Ovary (tissue), 9 donors: Measurements from ENCODE around the gene RPS23. TPM values are rescaled to one million over a fixed set of nuclear protein-coding genes. Genes with fewer than 3 reads are reported as not detected.

Experiments used
- DNase-seq, 5 donors: peaks; one replicate each; pipeline ENCODE4 v3.0.0-alpha.2; 2019 to 2020
- H3K27ac ChIP-seq, 2 donors: fragments of 200-600 bp; one replicate each; pipeline versions ENCODE4 v1.5.1 to v1.8.0; 2019 to 2022
- H3K27me3 ChIP-seq: fragments of 200-600 bp; one replicate; pipeline ENCODE4 v1.8.0; 2022
- H3K36me3 ChIP-seq: fragments of 200-600 bp; sonication (generic); one replicate; pipeline ENCODE4 v1.5.1; 2019
- H3K4me1 ChIP-seq: one replicate; pipeline ENCODE4 v1.8.1; 2013; ENCODE audit warnings: mild to moderate bottlenecking, moderate library complexity; ENCODE audit not compliant: insufficient read depth
- H3K4me3 ChIP-seq: fragments of 200-600 bp; sonication (generic); one replicate; pipeline ENCODE4 v1.5.1; 2017
- H3K9me3 ChIP-seq, 2 donors: fragments of 200-600 bp in 1 of 2; sonication (generic) in 1 of 2; one replicate each; pipeline versions ENCODE4 v1.5.1 to v1.8.1; 2013 to 2019; ENCODE audit warnings: mild to moderate bottlenecking in 1 of 2, moderate library complexity in 1 of 2
- EP300 ChIP-seq: sonication (generic); formaldehyde crosslinking; IDR thresholded peaks from one replicate; pipeline ENCODE4 v1.6.1; 2017; ENCODE audit warnings: antibody characterized with exemption
- POLR2A ChIP-seq: fragments of 450-650 bp; IDR thresholded peaks from one replicate; pipeline ENCODE4 v1.6.1; 2017; ENCODE audit warnings: antibody characterized with exemption, mild to moderate bottlenecking, moderate library complexity
- WGBS, 3 donors: extraction: QIAGEN DNeasy Blood & Tissue Kit in 1 of 3; methylation state at CpG; one replicate each; pipeline versions ENCODE4 v1.1.5 to v1.1.7; 2013 to 2017; 5-methylcytosine and 5-hydroxymethylcytosine counted together
- intact Hi-C, 4 donors: fragments of 100-400 bp; cut with DNase I; formaldehyde crosslinking; loops; one replicate each; pipeline versions ENCODE4 v1.11.0 to v1.15.1; 2022 to 2023
- polyA plus RNA-seq, 2 donors: library from polyadenylated mRNA; stranded (reverse); fragments of 200-250 nt in 1 of 2; fragments of 350-450 nt in 1 of 2; fragmentation: Illumina TruSeq in 1 of 2; extraction: RNeasy Lipid Tissue Mini Kit (QIAGEN cat#74804) in 1 of 2; gene quantifications; one replicate each; pipeline ENCODE4 v1.2.3, GENCODE V29; 2013 to 2014
- total RNA-seq, 7 donors: library from RNA; depleted of rRNA in 2 of 7; stranded (reverse); fragments of >200 nt in 2 of 7; fragmentation: NEBNext Ultra II Directional in 3 of 7; extraction: Animal tissue kit (Norgen Biotek cat#: 25700) in 3 of 7; gene quantifications; one replicate each; pipeline versions ENCODE4 v1.1.0 to v1.2.4, GENCODE V29; 2016 to 2023
- TF ChIP-seq, protein P1 (sequence below), 3 donors: fragments of 450-650 bp in 2 of 3; fragments of 200-600 bp in 1 of 3; IDR thresholded peaks; one replicate each; pipeline versions ENCODE4 v1.5.1 to v1.8.0; 2016 to 2022; ENCODE audit warnings: antibody characterized with exemption in 3 of 3, mild to moderate bottlenecking in 1 of 3
- donor health status: DM: no; HTN: no; CAD: no; lungs with moderate emphysema.
- donor health status: DM: no; HTN: no; CAD: no.
- donor health status: Bipolar disorder and iron deficiency.
- donor health status: DM: yes; HTN: yes; CAD: no.
- donor health status: DM: no; HTN: no; CAD: no.
- donor health status: DM: yes; HTN: yes; CAD: no.

The RPS23 gene
- total and polyA plus RNA-seq, 9 donors: 3,397 to 8,268 (median 4,763) TPM

- 87 to 91% (median 87%) methylated on average over 2 of the region's 2 CpGs for WGBS, 3 donors
- no peaks in the 10 kb centered on the region for H3K4me1 ChIP-seq
- H3K27ac ChIP-seq: no peak overlapping the region
- H3K9me3 ChIP-seq: no peaks in the 10 kb centered on the region
- intact Hi-C loops: no loop called here
- no peak for DNase-seq
- TF ChIP-seq, protein P1, sequence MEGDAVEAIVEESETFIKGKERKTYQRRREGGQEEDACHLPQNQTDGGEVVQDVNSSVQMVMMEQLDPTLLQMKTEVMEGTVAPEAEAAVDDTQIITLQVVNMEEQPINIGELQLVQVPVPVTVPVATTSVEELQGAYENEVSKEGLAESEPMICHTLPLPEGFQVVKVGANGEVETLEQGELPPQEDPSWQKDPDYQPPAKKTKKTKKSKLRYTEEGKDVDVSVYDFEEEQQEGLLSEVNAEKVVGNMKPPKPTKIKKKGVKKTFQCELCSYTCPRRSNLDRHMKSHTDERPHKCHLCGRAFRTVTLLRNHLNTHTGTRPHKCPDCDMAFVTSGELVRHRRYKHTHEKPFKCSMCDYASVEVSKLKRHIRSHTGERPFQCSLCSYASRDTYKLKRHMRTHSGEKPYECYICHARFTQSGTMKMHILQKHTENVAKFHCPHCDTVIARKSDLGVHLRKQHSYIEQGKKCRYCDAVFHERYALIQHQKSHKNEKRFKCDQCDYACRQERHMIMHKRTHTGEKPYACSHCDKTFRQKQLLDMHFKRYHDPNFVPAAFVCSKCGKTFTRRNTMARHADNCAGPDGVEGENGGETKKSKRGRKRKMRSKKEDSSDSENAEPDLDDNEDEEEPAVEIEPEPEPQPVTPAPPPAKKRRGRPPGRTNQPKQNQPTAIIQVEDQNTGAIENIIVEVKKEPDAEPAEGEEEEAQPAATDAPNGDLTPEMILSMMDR (IDR thresholded peaks at IDR 0.05): no peak
- no peak for TF ChIP-seq EP300
- TF ChIP-seq POLR2A: no peak
- no peaks in the 10 kb centered on the region for H3K36me3 ChIP-seq
- H3K4me3 ChIP-seq: no peak overlapping the region
- no peaks in the 10 kb centered on the region for H3K27me3 ChIP-seq
These were observed 17.9 kb upstream of the RPS23 start for GRCh38 chr5:82295959-82296531.

DNA sequence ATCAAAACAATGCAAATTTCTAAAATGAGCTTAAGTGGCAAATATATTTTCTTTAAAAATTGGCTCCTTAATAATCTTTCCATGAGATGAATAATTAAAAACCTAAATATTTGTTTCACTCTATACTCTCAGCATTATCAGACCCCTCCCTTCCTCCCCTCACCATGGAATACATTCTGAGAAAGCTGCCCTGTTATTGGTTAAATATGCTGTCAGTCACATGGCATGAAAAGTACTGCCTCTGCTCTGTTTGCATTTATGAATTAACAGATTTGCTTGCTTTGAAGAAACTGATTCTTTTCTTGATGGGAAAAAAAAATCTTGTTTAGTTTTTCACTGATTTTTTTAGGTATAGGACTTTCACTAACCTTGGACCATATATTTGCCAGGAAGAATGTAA lies 17.0 kb upstream of the RPS23 start:
- no peaks in the 10 kb centered on the region for H3K9me3 ChIP-seq
- no peak for DNase-seq
- H3K4me1 ChIP-seq: no peaks in the 10 kb centered on the region
- H3K36me3 ChIP-seq: no peaks in the 10 kb centered on the region
- intact Hi-C loops: no loop called here
- no peaks in the 10 kb centered on the region for H3K27me3 ChIP-seq
- H3K27ac ChIP-seq: no peak overlapping the region
- no peak overlapping the region for H3K4me3 ChIP-seq
- TF ChIP-seq EP300 (no peak), POLR2A (no peak)
- TF ChIP-seq, protein P1 (IDR thresholded peaks at IDR 0.05): no peak

DNA sequence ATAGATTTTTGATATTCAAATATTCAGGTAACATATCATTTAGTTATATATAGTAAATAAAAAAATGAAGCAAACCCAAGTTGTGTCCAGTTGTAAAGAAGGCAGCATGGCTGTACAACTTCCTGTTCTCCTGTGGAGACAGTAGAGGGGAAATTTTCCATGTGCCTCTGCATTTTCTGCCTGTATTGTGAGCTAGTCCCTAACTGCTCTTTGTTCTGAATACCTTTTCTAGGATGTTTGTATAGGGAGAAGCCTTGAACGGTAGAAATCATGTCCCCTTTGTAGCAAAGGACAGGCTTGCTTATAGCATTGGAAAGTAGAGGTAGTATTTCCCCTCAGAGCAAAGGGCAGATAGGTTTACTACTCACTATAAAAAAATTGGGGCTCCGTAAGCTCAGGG lies 13.3 kb upstream of the RPS23 start:
- no peaks in the 10 kb centered on the region for H3K36me3 ChIP-seq
- no peaks in the 10 kb centered on the region for H3K4me1 ChIP-seq
- intact Hi-C loops: no loop called here
- H3K4me3 ChIP-seq: no peak overlapping the region
- H3K9me3 ChIP-seq: no peaks in the 10 kb centered on the region
- no peak overlapping the region for H3K27ac ChIP-seq
- no peak for DNase-seq
- no peak for TF ChIP-seq EP300
- TF ChIP-seq, protein P1 (IDR thresholded peaks at IDR 0.05): no peak
- TF ChIP-seq POLR2A: no peak
- 67 to 94% (median 71%) methylated on average over 2 of the region's 2 CpGs for whole genome bisulfite sequencing, 3 donors
- H3K27me3 ChIP-seq: no peaks in the 10 kb centered on the region

DNA sequence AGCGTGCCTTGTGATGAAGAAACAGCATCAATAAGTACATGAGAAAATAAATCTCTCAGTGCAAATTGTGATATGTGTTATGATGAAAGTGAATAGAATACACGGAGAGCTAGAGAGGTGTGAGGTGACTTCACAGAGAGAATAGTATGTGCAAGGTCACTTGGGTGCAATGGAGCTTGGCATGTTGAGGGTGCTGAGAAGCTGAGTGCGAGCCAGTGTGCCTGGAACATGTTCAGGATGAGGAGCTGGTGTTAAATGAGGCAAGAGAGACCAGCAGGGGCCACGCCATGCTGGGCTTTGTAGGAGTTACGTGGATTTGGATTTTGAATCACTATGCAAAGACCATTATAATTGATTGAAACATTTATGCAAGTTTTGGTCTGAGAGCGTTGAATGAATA lies 12.8 kb upstream of the RPS23 start:
- TF ChIP-seq EP300: no peak
- no peak for TF ChIP-seq POLR2A
- TF ChIP-seq, protein P1 (IDR thresholded peaks at IDR 0.05): no peak

More for the DNA sequence above, 12.8 kb upstream of the RPS23 start:
- no peak for DNase-seq
- WGBS, 3 donors: 79 to 80% (median 79%) methylated on average over 6 of the region's 6 CpGs
- intact Hi-C loops: no loop called here
- no peaks in the 10 kb centered on the region for H3K9me3 ChIP-seq
- no peaks in the 10 kb centered on the region for H3K36me3 ChIP-seq
- H3K27me3 ChIP-seq: no peaks in the 10 kb centered on the region
- H3K4me3 ChIP-seq: no peak overlapping the region
- H3K27ac ChIP-seq: no peak overlapping the region
- no peaks in the 10 kb centered on the region for H3K4me1 ChIP-seq
